Renal cortex interstitium (tissue), 11 donors: ENCODE measurements around the gene TMEM176A. TPM values are rescaled to one million over a fixed set of nuclear protein-coding genes. Genes with fewer than 3 reads are reported as not detected.
"Not testable (repeated sequence)": the region's sequence is repeated elsewhere in the genome, so short reads cannot be mapped to it uniquely, and the experiment has no call there.

Experiments used
- DNase-seq, 11 donors: peaks; one replicate each; pipeline ENCODE4 v3.0.0-alpha.2; 2013; ENCODE audit warnings: low read depth in 9 of 11, low spot score in 4 of 11; ENCODE audit errors: extremely low read depth in 1 of 11
- polyA plus RNA-seq, 3 donors: library from polyadenylated mRNA; unstranded; fragments of 120-200 nt; gene quantifications; one replicate each; pipeline ENCODE4 v1.2.1, GENCODE V29; 2013; ENCODE audit not compliant: insufficient read length in 3 of 3

Gene TMEM176A
- polyA plus RNA-seq, 3 donors: 76.3 to 96.6 (median 84.6) TPM

GRCh38 chr7:150801946-150802771, 1.6 kb downstream of the TMEM176A start:
- no peak for DNase-seq

GRCh38 chr7:150803161-150803860, 2.7 kb downstream of the TMEM176A start:
- DNase-seq: no peak

GRCh38 chr7:150804802-150805201, 4.2 kb downstream of the TMEM176A start:
- no peak for DNase-seq

- no peak for DNase-seq
Measured at GRCh38 chr7:150805864-150806263, 5.3 kb downstream of the TMEM176A start.

GRCh38 chr7:150806454-150806853, 5.9 kb downstream of the TMEM176A start:
- DNase-seq: no peak

- DNase-seq: no peak
Measured at GRCh38 chr7:150806863-150807262, 6.3 kb downstream of the TMEM176A start.

GRCh38 chr7:150807616-150808438, 7.3 kb downstream of the TMEM176A start:
- not testable (repeated sequence) for DNase-seq

- no peak for DNase-seq
Measured at GRCh38 chr7:150814328-150815001, 13.9 kb downstream of the TMEM176A start.

- no peak for DNase-seq
Measured at GRCh38 chr7:150818971-150819370, 18.4 kb downstream of the TMEM176A start.

- DNase-seq: no peak
Measured at GRCh38 chr7:150820148-150820547, 19.6 kb downstream of the TMEM176A start.

- DNase-seq: no peak
Measured at GRCh38 chr7:150820578-150821198, 20.1 kb downstream of the TMEM176A start.

GRCh38 chr7:150823043-150823442, 22.5 kb downstream of the TMEM176A start:
- DNase-seq: no peak

GRCh38 chr7:150823484-150824126, 23.0 kb downstream of the TMEM176A start:
- DNase-seq: no peak

- DNase-seq: no peak
Measured at GRCh38 chr7:150824379-150825177, 24.0 kb downstream of the TMEM176A start.

- no peak for DNase-seq
Measured at GRCh38 chr7:150826061-150826849, 25.7 kb downstream of the TMEM176A start.

GRCh38 chr7:150828384-150828783, 27.8 kb downstream of the TMEM176A start:
- DNase-seq: no peak

GRCh38 chr7:150829426-150829825, 28.9 kb downstream of the TMEM176A start:
- no peak for DNase-seq
